Stimulated activated CD4-positive, alpha-beta T cell treated with anti-CD3 and anti-CD28 coated beads, Interleukin-15, amount 100 ng/mL, for 24 hours (primary cell): ENCODE measurements around the gene OR1J4.
"Not testable (repeated sequence)": the region's sequence is repeated elsewhere in the genome, so short reads cannot be mapped to it uniquely, and the experiment has no call there.

ENCODE experiments used
- DNase-seq: peaks from one replicate; pipeline ENCODE4 v3.0.0-alpha.2; 2020

OR1J4 gene, protein sequence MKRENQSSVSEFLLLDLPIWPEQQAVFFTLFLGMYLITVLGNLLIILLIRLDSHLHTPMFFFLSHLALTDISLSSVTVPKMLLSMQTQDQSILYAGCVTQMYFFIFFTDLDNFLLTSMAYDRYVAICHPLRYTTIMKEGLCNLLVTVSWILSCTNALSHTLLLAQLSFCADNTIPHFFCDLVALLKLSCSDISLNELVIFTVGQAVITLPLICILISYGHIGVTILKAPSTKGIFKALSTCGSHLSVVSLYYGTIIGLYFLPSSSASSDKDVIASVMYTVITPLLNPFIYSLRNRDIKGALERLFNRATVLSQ

DNA sequence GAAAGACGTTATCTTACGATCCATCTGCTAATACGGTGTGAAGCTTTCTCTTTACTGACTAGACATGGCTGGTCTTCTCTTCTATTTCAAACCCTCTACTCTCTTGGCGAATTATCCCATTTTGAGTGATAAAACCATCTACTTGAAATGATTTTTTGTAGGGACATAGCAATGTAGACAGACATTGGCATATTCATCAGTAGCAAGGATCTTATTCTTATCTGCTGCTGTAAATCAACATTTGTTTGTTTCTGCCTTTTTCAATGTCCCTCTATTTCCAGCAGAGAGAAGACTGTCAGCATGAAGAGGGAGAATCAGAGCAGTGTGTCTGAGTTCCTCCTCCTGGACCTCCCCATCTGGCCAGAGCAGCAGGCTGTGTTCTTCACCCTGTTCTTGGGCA, at the start of gene OR1J4:
Gene OR1J4 (plus strand): TSS at position 301 of the 400 bp plus-strand sequence. CDS start 0 bp downstream, at position 301.
- DNase-seq, result no peak

DNA sequence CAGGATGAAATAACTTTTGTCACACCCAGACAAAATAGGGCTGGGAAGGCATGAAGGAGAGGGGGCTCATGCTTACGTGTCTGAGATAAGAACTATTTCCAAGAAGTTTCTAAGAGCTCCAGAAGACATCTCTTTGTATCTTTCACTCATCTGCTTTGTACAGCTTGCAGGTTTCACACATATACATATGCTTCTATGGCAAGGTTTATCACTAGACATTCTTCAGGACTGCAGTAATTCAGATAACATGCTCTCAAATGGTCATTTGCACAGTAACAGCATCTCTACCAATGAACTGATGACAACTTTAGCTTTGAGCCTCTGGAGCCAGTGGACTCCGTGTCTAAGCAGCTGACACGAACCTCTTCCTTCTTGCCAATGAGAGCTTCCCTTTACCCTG, 44.4 kb upstream of the OR1J4 start:
- DNase-seq, result no peak

DNA sequence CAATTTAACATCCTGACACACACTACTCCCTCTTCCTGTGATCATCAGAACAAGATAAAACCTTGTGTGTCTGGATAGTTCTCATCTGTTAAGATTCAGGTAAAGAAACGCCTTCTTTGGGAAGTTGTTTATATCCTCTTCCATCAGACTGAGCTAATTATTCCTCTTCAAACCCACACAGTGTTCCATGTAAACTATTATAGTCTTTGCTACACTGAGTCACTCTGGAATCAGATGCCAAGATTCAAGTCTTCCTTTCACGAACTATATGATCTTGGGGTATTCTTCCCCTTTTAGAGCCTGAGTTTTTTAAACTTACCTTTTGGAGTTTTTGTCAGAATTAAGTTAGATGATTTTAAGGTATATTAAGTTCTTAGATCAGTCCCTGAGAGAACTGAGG, 43.2 kb upstream of the OR1J4 start:
- no peak for DNase-seq

DNA sequence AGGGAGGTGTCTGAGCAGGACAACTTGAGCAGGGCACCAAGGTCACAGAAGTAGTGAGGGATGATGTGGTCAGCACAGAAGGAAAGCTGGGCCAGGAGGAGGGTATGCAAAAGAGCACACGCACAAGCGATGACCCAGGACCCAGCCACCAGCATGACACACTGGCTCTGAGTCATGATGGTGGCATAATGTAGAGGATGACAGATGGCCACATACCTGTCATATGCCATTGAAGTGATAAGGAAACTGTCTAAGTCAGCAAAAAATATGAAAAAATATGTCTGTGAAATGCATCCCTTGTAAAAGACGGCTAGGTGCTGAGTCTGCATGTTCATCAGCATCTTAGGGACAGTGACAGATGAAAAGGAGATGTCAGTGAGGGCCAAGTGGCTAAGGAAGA, 41.6 kb upstream of the OR1J4 start:
- DNase-seq, result no peak

DNA sequence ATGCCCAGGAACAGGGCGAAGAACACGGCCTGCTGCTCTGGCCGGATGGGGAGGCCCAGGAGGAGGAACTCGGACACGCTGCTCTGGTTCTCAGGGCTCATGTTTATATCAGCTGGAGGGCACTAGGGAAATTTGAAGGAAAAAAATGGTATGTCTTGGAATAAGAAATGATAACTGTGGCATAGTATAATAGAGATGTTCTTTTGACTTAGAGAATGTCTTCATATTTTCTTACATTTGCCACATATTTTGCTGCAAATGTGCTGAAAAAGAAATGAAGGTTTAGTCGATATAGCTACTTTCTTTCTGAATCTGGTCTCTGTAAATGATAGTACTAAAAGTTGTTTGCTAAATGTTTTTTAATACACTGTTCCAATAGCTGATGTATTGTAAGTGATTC, 41.1 kb upstream of the OR1J4 start, which contains the start of gene OR1J1:
Gene OR1J1 (minus strand): TSS at position 101 of the 400 bp plus-strand sequence. CDS start 0 bp downstream, at position 101.
- DNase-seq, result no peak

DNA sequence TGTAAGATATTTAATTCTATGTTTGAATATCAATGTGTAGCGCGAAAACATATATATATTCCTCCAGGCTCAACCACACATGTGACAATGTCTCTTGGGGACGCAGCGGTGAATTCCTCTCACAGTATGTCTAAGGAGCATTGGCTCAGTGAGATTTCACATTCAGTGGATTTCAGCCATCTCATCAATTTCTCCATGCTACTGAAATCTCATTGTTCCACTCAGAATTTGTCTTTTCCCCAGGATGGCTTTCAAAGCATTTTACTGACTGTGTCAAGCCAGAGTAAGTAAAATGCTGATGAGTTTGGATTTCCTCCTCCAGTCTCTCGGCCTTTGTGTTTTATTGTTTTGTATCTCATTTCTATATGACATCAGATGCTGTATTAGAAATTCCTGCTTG, 39.9 kb upstream of the OR1J4 start:
- no peak for DNase-seq

DNA sequence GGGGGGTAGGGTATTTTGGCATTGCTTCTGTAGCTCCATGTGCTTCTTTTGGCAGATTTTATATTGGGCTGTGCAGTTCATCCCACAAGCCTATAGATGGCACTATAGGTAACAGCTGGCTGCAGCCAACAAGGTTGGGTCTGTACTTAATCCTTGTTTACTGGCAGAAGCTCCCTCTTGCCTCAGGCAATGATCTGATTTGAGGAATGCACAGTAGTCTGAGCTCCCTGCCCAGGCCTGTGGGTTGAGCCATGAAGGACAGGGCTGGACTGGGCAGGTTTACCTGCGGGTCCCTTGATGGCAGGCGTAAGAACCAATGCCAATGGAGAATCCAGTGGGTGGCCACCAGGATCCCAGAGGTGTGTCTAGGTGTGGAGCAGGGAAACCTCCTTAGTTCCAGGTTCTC, 20.1 kb upstream of the OR1J4 start:
- DNase-seq, result peak; percentile 26

DNA sequence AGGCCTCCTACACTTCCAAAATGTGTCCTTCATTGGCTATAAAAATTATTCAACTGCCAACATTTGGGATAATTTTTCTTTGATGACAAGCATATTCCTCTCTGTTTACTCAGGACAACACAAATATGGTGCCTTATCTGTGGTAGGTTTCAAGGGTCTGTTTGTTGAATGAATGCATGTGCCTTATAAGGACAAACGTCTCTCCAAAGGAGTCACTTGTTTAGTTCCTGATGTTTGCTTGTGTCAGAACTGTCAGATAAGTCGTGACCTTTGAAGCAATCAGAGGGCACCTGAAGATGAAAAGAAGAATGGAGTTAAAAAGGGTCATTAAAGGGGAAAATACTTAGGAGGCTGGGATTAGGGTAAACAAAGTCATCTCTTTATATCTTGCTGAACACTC, 12.0 kb upstream of the OR1J4 start:
- DNase-seq, result no peak

DNA sequence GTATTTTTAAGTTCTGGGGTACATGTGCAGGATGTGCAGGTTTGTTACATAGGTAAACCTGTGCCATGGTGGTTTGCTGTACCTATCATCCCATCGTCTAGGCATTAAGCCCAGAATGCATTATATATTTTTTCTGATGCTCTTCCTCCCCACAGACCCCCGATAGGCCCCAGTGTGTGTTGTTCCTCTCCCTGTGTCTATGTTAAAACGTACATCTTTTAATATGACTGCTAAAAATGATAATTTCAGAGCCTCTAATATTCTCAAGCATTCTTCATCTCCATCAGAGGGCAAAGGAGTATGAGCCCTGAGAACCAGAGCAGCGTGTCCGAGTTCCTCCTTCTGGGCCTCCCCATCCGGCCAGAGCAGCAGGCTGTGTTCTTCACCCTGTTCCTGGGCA, 8.4 kb upstream of the OR1J4 start, which contains the start of gene OR1J2:
Gene OR1J2 (plus strand): TSS at position 301 of the 400 bp plus-strand sequence. CDS start 0 bp downstream, at position 301.
- DNase-seq, result no peak

DNA sequence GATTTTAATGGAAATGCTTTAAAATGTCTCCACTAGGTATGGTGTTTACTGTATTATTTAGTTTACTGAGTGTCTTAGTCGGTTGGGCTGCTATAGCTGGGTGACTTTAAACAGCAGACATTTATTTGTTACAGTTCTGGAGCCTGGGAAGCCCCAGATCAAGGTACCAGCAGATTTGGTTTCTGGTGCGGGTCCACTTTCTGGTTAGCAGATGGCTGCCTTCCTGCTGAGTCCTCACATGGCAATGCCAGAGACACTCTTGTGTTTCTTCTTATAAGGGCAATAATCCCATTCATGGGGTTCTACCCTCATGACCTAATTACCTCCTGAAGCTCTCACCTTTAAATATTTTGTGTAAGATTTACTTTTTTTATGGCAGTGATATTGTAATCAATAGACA, 715 bp upstream of the OR1J4 start:
- DNase-seq, result no peak

DNA sequence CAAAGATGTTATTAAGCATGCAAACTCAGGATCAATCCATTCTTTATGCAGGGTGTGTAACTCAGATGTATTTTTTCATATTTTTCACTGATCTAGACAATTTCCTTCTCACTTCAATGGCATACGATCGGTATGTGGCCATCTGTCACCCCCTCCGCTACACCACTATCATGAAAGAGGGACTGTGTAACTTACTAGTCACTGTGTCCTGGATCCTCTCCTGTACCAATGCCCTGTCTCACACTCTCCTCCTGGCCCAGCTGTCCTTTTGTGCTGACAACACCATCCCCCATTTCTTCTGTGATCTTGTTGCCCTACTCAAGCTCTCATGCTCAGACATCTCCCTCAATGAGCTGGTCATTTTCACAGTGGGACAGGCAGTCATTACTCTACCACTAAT, 435 bp downstream of the OR1J4 start:
- DNase-seq, result no peak

DNA sequence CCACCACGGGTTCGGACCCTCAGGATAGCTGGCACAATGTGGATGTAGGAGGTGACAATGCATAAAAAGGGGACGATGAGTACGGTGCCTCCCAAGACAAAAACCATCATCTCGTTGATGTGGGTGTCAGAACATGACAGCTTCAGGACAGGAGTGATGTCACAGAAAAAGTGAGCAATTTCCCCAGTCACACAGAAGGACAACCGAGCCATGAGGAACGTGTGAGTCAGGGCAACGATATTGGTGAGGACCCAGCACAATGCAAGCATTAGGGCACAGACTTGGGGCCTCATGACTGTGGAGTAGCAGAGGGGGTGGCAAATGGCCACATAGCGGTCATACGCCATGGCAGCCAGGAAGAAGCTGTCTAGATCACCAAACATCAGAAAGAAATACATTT, 7.7 kb downstream of the OR1J4 start:
- peak; percentile 27 for DNase-seq

DNA sequence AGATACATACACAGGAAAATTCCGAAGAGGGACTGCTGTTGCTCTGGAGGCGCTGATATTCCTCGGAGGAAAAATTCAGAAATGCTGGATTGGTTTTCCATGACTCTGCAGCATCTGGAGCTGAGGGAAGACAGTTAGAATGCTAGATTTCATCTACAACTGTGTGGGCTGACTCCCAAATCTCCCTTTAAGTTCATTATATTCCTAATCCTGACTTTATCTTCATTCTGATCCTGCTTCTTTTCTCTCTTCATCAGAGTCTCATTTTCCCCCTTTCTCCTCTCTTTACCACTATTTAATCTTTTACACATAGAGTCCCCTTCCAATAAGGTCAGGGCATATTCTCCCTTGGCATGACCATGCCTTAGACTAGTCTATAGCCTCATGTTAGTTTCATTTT, 8.3 kb downstream of the OR1J4 start, which contains the start of gene OR1N1:
Gene OR1N1 (minus strand): TSS at position 101 of the 400 bp plus-strand sequence. CDS start 0 bp downstream, at position 101.
- no peak for DNase-seq

DNA sequence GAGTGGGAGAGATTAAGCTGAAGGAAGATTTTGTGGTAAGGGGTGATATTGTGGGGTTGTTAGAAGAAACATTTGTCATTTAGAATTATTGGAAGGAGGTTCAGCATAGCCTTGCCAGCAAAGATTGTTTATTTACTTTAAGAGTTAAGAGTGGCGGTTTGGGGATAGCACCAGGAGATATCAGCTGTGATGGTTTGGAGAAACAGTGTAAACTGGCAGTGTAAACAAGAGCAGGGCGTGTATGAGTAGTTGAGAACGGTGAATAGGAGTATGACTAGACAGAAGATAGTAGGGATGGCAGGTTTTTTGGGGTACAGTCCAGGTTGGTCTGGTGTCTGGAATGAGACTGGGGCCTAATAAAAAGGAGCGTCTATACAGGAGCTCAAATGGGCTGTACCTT, 12.2 kb downstream of the OR1J4 start:
- not testable (repeated sequence) for DNase-seq

DNA sequence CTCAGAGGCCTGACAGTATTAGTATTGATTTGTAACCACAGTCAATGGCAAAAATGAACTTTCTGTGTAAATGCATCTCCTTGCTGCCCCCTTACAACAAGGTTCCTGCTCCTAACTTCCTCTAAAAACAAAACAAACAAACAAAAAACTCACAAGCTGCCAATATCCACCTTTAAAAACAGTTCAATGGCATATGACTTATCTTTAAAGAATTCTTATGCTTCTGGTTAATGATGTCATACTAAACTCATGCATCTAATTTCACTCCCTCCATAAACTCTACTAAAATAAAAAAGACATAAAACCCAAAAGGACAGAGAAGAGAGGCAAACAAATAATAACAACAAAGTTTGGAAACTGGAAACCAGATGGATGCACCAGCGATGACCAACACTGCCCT, 17.2 kb downstream of the OR1J4 start:
- no peak for DNase-seq

DNA sequence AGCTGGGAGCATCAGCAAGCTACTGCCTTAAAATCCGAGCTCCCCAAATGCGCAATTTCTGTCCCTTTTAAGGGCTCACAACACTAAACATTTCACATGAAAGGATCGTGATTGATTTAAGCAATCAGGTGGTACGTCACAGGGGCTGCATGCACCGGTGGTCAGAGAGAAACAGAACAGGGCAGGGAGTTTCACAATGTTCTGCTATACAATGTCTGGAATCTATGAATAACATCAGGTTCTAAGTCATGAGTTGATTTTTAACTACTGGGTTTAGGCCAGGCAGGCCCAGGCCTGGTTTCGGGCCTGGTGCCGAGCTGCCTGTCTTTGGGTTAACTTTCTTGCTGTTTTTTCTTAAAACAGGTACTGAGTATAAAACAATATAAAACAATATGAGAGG, 18.1 kb downstream of the OR1J4 start:
- not testable (repeated sequence) for DNase-seq

DNA sequence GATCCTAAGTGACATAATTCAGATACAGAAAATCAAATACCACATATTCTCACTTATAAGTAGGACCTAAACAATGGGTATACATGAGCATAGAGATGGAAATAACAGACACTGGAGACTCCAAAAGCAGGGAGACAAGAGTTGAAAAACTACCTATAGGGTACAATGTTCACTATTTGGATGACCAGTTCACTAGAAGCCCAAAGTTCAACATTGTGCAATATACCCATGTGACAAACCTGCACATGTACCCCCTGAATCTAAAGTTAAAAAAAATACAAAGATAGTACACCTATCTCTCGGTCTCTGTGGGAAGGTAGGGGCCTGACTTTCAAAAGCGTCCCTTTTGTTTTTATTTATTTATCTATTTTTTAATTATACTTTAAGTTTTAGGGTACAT, 19.8 kb downstream of the OR1J4 start:
- DNase-seq, result no peak

DNA sequence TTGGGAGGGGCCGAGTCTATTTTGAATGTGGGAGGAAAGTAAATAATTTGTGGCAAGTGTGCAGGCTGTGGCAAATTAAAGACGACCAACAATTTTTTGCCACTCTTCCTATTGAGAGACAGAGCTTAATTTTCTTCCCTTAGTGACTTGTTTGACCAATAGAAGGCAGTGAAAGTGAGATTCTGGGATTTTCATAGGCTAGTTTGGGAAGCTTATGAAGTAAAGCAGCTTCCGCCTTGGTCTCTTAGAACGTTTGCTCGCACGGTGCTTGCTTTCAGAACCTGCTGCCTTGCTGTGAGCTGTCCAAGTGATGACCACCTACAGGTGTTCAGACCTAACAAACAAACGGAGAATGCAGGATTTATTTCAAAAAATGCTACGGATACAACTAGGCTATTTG, 27.3 kb downstream of the OR1J4 start:
- DNase-seq, result no peak

DNA sequence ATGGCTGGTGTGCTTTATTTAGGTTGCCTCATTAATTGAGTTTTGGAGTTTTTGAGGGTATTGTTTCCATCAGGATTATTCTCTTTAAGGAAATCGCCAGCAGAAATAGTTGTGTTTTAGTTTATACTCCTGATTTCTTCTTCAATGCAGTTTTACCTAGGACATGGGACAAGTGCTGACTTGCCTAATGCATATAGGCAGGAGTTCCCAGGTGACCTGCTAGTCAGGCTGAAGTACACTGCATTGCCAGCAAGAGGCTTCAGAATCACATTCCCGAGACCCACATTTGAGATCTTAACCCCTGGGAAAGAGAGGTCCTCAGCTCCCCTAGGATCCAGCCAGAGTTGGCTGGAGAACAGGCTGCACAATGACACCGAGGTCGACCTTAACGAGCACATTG, 32.4 kb downstream of the OR1J4 start:
- no peak for DNase-seq

DNA sequence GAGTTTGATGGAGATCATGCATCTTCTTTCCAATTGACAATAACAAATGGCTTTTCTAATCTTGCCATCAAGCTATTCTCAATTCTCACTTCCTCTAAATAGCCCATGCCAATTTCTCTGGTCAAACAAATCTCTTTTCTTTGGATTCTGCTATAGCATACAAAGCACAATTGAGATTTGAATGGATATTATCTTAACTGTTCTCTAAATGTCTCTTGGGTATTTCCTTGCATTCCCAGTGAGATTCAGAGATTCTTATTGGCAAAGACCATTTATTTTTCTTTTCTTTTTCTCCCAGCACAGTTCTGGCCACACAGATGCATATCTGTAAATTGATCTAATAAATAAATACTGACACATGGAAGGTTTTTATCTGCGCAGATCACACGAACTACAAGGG, 33.9 kb downstream of the OR1J4 start, which contains the start of gene OR1N2:
Gene OR1N2 (plus strand): TSS at position 301 of the 400 bp plus-strand sequence. CDS start 100 bp downstream, outside the sequence.
- no peak for DNase-seq

DNA sequence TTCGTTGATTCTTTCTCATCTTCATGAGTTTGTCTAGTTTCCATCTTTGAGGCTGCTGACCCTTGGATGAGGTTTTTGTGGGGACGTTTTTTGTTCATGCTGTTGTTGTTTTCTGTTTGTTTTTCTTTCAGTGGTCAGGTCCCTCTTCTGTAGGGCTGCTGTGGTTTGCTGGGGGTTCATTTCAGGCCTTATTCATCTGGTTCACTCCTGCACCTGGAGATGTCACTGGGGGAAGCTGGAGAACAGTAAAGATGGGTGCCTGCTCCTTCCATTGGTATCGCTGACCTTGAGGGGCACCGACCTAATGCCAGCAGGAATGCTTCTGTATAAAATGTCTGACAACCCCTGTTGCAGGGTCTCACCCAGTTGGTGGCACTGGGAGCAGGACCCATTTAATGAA, 42.5 kb downstream of the OR1J4 start:
- no peak for DNase-seq

DNA sequence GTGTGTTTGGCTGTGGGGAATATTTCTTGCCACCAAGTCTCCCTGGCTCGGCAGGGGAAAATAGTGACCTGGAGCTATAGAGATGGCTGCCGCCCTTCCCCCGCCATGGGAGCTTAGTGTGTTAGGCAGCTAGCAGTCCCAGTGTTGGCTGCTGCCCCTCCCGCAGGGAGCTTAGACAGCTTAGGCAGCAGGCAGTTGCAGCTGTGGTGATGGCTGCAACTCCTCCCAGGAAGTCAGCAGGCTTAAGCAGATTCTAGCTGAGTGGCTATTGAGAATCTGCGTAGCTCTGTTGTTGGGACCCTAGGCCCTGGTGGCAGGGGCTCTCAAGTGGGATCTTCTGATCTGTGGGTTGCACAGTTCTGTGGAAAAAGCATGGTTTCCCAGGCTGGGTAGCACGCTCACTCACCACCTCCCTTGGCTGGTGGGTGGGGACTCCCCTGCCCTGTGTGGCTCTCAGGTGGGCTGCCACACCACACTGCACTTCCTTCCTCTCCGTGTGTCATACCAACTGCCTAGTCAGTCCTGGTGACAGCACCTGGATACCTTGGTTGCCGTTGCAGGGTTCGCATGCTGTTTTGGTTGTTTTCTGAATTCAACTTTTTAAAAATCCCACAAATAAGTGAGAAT, 43.3 kb downstream of the OR1J4 start:
- DNase-seq, result peak; percentile 2

DNA sequence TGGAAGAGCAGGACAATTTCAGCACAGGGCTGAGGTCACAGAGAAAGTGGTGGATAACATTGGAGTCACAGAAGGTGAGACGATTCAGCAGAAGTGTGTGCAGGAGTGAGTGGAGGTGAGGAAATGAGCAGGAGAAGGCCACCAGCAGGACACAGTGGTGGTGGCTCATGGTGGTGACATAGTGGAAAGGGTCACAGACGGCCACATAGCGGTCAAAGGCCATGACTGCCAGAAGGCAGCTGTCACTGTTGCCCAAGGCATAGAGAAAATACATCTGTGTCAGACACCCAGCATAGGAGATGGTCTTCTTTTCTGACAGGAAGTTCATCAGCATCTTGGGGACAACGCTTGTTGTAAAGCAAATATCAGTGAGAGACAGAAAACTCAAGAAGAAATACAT, 49.0 kb downstream of the OR1J4 start:
- DNase-seq, result no peak
